DOHH2 (cell line): ENCODE data around the gene SLC4A3.
"Not testable (repeated sequence)": the region's sequence is repeated elsewhere in the genome, so short reads cannot be mapped to it uniquely, and the experiment has no call there.

Experiments
- EZH2phosphoT487 ChIP-seq: fragments of 200-600 bp; sonication (generic); IDR thresholded peaks from 2 replicates; pipeline ENCODE4 v1.6.1; 2017; ENCODE audit warnings: borderline replicate concordance, mild to moderate bottlenecking, antibody characterized with exemption, low read length, moderate library complexity, mixed read lengths
- TF ChIP-seq, protein P1 (sequence below): fragments of 200-600 bp; sonication (generic); IDR thresholded peaks from one replicate; pipeline ENCODE4 v1.5.1; 2014; ENCODE audit warnings: antibody characterized with exemption, mild to moderate bottlenecking, low read depth, low read length; ENCODE audit not compliant: poor library complexity, severe bottlenecking

DNA sequence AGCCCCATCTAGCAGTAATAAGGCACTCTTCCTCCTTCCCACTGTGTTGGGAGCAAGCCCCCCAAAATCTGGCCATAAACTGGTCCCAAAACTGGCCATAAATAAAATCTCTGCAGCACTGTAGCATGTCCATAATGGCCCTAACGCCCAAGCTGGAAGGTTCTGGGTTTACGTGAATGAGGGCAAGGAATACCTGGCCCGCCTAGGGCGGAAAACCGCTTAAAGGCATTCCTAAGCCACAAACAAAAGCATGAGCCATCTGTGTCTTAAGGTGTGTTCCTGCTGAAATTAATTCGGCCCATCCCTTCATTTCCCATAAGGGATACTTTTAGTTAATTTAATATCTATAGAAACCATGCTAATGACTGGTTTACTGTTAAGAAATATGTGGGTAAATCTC, 24.2 kb downstream of the SLC4A3 start:
- TF ChIP-seq, protein P1, sequence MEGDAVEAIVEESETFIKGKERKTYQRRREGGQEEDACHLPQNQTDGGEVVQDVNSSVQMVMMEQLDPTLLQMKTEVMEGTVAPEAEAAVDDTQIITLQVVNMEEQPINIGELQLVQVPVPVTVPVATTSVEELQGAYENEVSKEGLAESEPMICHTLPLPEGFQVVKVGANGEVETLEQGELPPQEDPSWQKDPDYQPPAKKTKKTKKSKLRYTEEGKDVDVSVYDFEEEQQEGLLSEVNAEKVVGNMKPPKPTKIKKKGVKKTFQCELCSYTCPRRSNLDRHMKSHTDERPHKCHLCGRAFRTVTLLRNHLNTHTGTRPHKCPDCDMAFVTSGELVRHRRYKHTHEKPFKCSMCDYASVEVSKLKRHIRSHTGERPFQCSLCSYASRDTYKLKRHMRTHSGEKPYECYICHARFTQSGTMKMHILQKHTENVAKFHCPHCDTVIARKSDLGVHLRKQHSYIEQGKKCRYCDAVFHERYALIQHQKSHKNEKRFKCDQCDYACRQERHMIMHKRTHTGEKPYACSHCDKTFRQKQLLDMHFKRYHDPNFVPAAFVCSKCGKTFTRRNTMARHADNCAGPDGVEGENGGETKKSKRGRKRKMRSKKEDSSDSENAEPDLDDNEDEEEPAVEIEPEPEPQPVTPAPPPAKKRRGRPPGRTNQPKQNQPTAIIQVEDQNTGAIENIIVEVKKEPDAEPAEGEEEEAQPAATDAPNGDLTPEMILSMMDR, result not testable (repeated sequence)
- TF ChIP-seq EZH2phosphoT487, result not testable (repeated sequence)
